Glutamatergic neuron (in vitro differentiated cells): ENCODE results near the gene TDRD7. TPM values are rescaled to one million over a fixed set of nuclear protein-coding genes. Genes with fewer than 3 reads are reported as not detected.
A peak's percentile ranks its signal among the peaks of the same experiment; 100 is the strongest.

ENCODE experiments used
- DNase-seq: peaks from one replicate; pipeline ENCODE4 v3.0.0; 2022
- H3K27ac Mint-ChIP-seq: one replicate; pipeline ENCODE4 v1.8.0; 2020; ENCODE audit warnings: mild to moderate bottlenecking, mixed read lengths, inconsistent platforms; ENCODE audit not compliant: unreplicated experiment
- H3K27me3 Mint-ChIP-seq: one replicate; pipeline ENCODE4 v1.8.0; 2020; ENCODE audit warnings: mild to moderate bottlenecking, moderate library complexity, mixed read lengths, inconsistent platforms; ENCODE audit not compliant: unreplicated experiment
- H3K36me3 Mint-ChIP-seq: one replicate; pipeline ENCODE4 v1.8.0; 2020; ENCODE audit warnings: mild to moderate bottlenecking, mixed read lengths, inconsistent platforms; ENCODE audit not compliant: unreplicated experiment
- H3K4me1 Mint-ChIP-seq: one replicate; pipeline ENCODE4 v1.8.0; 2020; ENCODE audit warnings: mild to moderate bottlenecking, low read depth, mixed read lengths, inconsistent platforms; ENCODE audit not compliant: unreplicated experiment
- H3K4me3 Mint-ChIP-seq: one replicate; pipeline ENCODE4 v1.8.0; 2020; ENCODE audit warnings: mild to moderate bottlenecking, mixed read lengths, inconsistent platforms; ENCODE audit not compliant: unreplicated experiment
- H3K9me3 Mint-ChIP-seq: one replicate; pipeline ENCODE4 v1.8.0; 2020; ENCODE audit warnings: mild to moderate bottlenecking, moderate library complexity, mixed read lengths, inconsistent platforms; ENCODE audit not compliant: unreplicated experiment
- total RNA-seq: library from RNA; stranded (reverse); fragmentation: NEBNext Ultra II Directional; extraction: Animal tissue kit (Norgen Biotek cat#: 25700); gene quantifications from one replicate; pipeline ENCODE4 v1.2.1, GENCODE V29; 2021; ENCODE audit not compliant: unreplicated experiment
- TF ChIP-seq, protein P1 (sequence below): fragments of 200-600 bp; sonication (generic); IDR thresholded peaks from one replicate; pipeline ENCODE4 v1.5.0; 2021; ENCODE audit not compliant: partially characterized antibody, unreplicated experiment

The TDRD7 gene
- total RNA-seq, 1 donor from 2014 or later = 1.4 TPM

GRCh38 chr9:97412626-97413385, 910 bp downstream of the TDRD7 start:
- Mint-ChIP-seq H3K4me3 (peak overlapping the region; percentile 53), H3K27me3 (peaks cover 8% of the 10 kb centered on the region), H3K9me3 (peaks cover 1% of the 10 kb centered on the region), H3K36me3 (peaks cover 4% of the 10 kb centered on the region), H3K4me1 (no peaks in the 10 kb centered on the region), H3K27ac (no peak overlapping the region)
- TF ChIP-seq, protein P1, sequence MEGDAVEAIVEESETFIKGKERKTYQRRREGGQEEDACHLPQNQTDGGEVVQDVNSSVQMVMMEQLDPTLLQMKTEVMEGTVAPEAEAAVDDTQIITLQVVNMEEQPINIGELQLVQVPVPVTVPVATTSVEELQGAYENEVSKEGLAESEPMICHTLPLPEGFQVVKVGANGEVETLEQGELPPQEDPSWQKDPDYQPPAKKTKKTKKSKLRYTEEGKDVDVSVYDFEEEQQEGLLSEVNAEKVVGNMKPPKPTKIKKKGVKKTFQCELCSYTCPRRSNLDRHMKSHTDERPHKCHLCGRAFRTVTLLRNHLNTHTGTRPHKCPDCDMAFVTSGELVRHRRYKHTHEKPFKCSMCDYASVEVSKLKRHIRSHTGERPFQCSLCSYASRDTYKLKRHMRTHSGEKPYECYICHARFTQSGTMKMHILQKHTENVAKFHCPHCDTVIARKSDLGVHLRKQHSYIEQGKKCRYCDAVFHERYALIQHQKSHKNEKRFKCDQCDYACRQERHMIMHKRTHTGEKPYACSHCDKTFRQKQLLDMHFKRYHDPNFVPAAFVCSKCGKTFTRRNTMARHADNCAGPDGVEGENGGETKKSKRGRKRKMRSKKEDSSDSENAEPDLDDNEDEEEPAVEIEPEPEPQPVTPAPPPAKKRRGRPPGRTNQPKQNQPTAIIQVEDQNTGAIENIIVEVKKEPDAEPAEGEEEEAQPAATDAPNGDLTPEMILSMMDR = no peak
- DNase-seq = no peak

GRCh38 chr9:97413462-97413861, 1.6 kb downstream of the TDRD7 start:
- no peaks in the 10 kb centered on the region for H3K4me1 Mint-ChIP-seq
- no peak for DNase-seq
- no peak overlapping the region for H3K27ac Mint-ChIP-seq
- peaks cover 4% of the 10 kb centered on the region for H3K36me3 Mint-ChIP-seq
- peaks cover 1% of the 10 kb centered on the region for H3K9me3 Mint-ChIP-seq
- TF ChIP-seq, protein P1 = no peak
- peak overlapping the region; percentile 53 for H3K4me3 Mint-ChIP-seq
- peaks cover 8% of the 10 kb centered on the region for H3K27me3 Mint-ChIP-seq

DNA sequence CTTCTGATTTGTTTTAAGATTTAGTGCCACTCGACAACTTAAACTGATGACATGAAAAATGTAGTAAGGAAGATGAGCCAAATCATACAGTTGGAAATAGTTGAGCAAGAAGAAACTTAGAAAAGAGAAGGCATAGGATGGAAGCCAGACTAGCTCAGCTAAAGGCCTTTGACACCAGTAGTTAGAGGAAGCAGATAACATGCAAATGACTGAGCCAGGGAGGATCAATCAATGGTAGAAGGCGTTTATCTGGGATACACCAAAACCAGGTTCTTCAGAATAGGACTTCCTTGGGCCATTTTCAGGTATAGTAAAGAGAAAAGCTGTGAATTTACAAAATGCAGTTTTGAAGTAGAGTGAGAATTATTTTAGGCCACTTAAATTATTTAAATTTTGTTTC, 3.2 kb downstream of the TDRD7 start:
- no peaks in the 10 kb centered on the region for H3K9me3 Mint-ChIP-seq

GRCh38 chr9:97418880-97419279, 7.0 kb downstream of the TDRD7 start:
- H3K27ac Mint-ChIP-seq = no peak overlapping the region
- no peaks in the 10 kb centered on the region for H3K9me3 Mint-ChIP-seq
- no peaks in the 10 kb centered on the region for H3K4me1 Mint-ChIP-seq
- TF ChIP-seq, protein P1 = no peak
- DNase-seq = no peak
- H3K4me3 Mint-ChIP-seq = no peak overlapping the region
- H3K27me3 Mint-ChIP-seq = peaks cover 1% of the 10 kb centered on the region
- H3K36me3 Mint-ChIP-seq = no peaks in the 10 kb centered on the region

More for the DNA sequence above, 3.2 kb downstream of the TDRD7 start:
- Mint-ChIP-seq H3K4me1 (no peaks in the 10 kb centered on the region), H3K4me3 (no peak overlapping the region), H3K36me3 (peaks cover 4% of the 10 kb centered on the region), H3K27ac (no peak overlapping the region), H3K27me3 (peaks cover 8% of the 10 kb centered on the region)
- DNase-seq = no peak
- TF ChIP-seq, protein P1 = no peak

DNA sequence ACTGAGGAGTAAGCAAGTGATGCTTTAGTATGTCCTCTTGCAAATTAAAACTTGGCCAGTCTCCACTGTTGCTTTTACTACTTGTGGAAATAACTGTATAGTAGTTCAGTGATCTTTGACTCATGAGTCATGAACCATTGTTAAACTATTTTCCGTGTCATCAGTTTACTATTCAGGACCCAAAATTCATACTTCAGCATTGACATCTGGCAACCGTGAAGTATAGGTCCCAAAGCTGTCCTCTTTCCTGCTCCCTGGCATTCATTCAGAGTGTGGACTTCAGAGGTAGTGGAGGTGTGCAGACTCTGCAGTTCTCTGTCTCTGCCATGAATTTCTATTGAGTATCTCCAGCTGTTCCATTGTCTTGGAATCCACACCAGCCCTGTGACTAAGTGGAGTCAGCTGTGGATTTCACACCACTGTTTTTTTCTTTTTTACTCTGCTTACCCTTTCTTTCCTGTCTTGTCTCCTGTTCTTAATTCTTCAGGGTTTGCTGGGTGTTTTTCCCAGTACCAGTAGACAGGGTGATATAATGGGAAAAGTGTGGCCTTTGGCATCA, 7.5 kb downstream of the TDRD7 start:
- Mint-ChIP-seq H3K27ac (no peak overlapping the region), H3K9me3 (no peaks in the 10 kb centered on the region), H3K4me1 (no peaks in the 10 kb centered on the region), H3K27me3 (no peaks in the 10 kb centered on the region), H3K4me3 (no peak overlapping the region), H3K36me3 (no peaks in the 10 kb centered on the region)
- TF ChIP-seq, protein P1 = no peak
- DNase-seq = no peak
